Neural crest cell (in vitro differentiated cells): ENCODE measurements around the gene DAW1. TPM values are rescaled to one million over a fixed set of nuclear protein-coding genes. Genes with fewer than 3 reads are reported as not detected.

ENCODE experiments used
- DNase-seq: peaks from one replicate; pipeline ENCODE4 v3.0.0; 2021; ENCODE audit warnings: low read depth, mixed read lengths, low spot score
- H3K27ac Mint-ChIP-seq: one replicate; pipeline ENCODE4 v1.8.0; 2021; ENCODE audit warnings: mild to moderate bottlenecking, mixed read lengths; ENCODE audit not compliant: unreplicated experiment
- H3K27me3 Mint-ChIP-seq: 2 replicates; pipeline ENCODE4 v1.8.0; 2021; ENCODE audit warnings: low read depth, mild to moderate bottlenecking, mixed read lengths
- H3K36me3 Mint-ChIP-seq: 2 replicates; pipeline ENCODE4 v1.8.0; 2021; ENCODE audit warnings: low read depth, mild to moderate bottlenecking, mixed read lengths
- H3K4me1 Mint-ChIP-seq: 2 replicates; pipeline ENCODE4 v1.8.0; 2021; ENCODE audit warnings: mixed read lengths
- H3K4me3 Mint-ChIP-seq: one replicate; pipeline ENCODE4 v1.8.0; 2021; ENCODE audit warnings: mild to moderate bottlenecking, mixed read lengths
- H3K9me3 Mint-ChIP-seq: 2 replicates; pipeline ENCODE4 v1.8.0; 2021; ENCODE audit warnings: mixed read lengths
- CTCF ChIP-seq: fragments of 200-600 bp; sonication (generic); conservative IDR thresholded peaks from 2 replicates; pipeline ENCODE4 v1.5.0; 2021; ENCODE audit warnings: antibody characterized with exemption, mild to moderate bottlenecking
- total RNA-seq: library from RNA; stranded (reverse); gene quantifications from 2 replicates; pipeline ENCODE4 v1.2.1, GENCODE V29; 2021

Gene DAW1
- total RNA-seq, 1 donor from 2014 or later: not detected

- Mint-ChIP-seq H3K27me3 (peaks cover 2% of the 10 kb centered on the region), H3K36me3 (no peaks in the 10 kb centered on the region), H3K9me3 (peaks cover 3% of the 10 kb centered on the region), H3K4me1 (peaks cover 5% of the 10 kb centered on the region), H3K4me3 (no peak overlapping the region), H3K27ac (no peak overlapping the region)
- no peak for DNase-seq
- TF ChIP-seq CTCF: no peak
Measured at GRCh38 chr2:227880460-227880859, 9.0 kb downstream of the DAW1 start.

- no peaks in the 10 kb centered on the region for H3K36me3 Mint-ChIP-seq
- no peak for TF ChIP-seq CTCF
- DNase-seq: no peak
- no peaks in the 10 kb centered on the region for H3K27me3 Mint-ChIP-seq
- H3K9me3 Mint-ChIP-seq: peaks cover 3% of the 10 kb centered on the region
- peaks cover 5% of the 10 kb centered on the region for H3K4me1 Mint-ChIP-seq
- no peak overlapping the region for H3K4me3 Mint-ChIP-seq
- H3K27ac Mint-ChIP-seq: no peak overlapping the region
Measured at GRCh38 chr2:227881866-227882517, 10.6 kb downstream of the DAW1 start.

- H3K36me3 Mint-ChIP-seq: no peaks in the 10 kb centered on the region
- DNase-seq: peak; percentile 75
- H3K9me3 Mint-ChIP-seq: peaks cover 3% of the 10 kb centered on the region
- TF ChIP-seq CTCF: peak; percentile 84
- H3K4me1 Mint-ChIP-seq: peaks cover 5% of the 10 kb centered on the region
- no peaks in the 10 kb centered on the region for H3K27me3 Mint-ChIP-seq
- no peak overlapping the region for H3K4me3 Mint-ChIP-seq
- H3K27ac Mint-ChIP-seq: no peak overlapping the region
Measured at GRCh38 chr2:227884511-227884947, 13.1 kb downstream of the DAW1 start.

- H3K4me3 Mint-ChIP-seq: no peak overlapping the region
Measured at GRCh38 chr2:227886149-227886548, 14.7 kb downstream of the DAW1 start.

GRCh38 chr2:227888289-227888688, 16.9 kb downstream of the DAW1 start:
- Mint-ChIP-seq H3K9me3 (peaks cover 3% of the 10 kb centered on the region), H3K4me3 (no peak overlapping the region)
- TF ChIP-seq CTCF: no peak

More at GRCh38 chr2:227886149-227886548, 14.7 kb downstream of the DAW1 start:
- no peak for TF ChIP-seq CTCF
- Mint-ChIP-seq H3K4me1 (peaks cover 9% of the 10 kb centered on the region), H3K27ac (no peak overlapping the region), H3K9me3 (peaks cover 3% of the 10 kb centered on the region), H3K36me3 (no peaks in the 10 kb centered on the region), H3K27me3 (no peaks in the 10 kb centered on the region)
- DNase-seq: no peak

More at GRCh38 chr2:227888289-227888688, 16.9 kb downstream of the DAW1 start:
- no peak overlapping the region for H3K27ac Mint-ChIP-seq
- H3K27me3 Mint-ChIP-seq: no peaks in the 10 kb centered on the region
- H3K36me3 Mint-ChIP-seq: no peaks in the 10 kb centered on the region
- H3K4me1 Mint-ChIP-seq: peaks cover 9% of the 10 kb centered on the region
- no peak for DNase-seq
